Hypothalamus (tissue), 51 donors: Measurements from ENCODE around the gene DENND1C.

Source experiments
- DNase-seq, 51 donors: peaks; one replicate each; lab custom pipeline; 2025; lab: John Stamatoyannopoulos, UW

The DENND1C gene, protein sequence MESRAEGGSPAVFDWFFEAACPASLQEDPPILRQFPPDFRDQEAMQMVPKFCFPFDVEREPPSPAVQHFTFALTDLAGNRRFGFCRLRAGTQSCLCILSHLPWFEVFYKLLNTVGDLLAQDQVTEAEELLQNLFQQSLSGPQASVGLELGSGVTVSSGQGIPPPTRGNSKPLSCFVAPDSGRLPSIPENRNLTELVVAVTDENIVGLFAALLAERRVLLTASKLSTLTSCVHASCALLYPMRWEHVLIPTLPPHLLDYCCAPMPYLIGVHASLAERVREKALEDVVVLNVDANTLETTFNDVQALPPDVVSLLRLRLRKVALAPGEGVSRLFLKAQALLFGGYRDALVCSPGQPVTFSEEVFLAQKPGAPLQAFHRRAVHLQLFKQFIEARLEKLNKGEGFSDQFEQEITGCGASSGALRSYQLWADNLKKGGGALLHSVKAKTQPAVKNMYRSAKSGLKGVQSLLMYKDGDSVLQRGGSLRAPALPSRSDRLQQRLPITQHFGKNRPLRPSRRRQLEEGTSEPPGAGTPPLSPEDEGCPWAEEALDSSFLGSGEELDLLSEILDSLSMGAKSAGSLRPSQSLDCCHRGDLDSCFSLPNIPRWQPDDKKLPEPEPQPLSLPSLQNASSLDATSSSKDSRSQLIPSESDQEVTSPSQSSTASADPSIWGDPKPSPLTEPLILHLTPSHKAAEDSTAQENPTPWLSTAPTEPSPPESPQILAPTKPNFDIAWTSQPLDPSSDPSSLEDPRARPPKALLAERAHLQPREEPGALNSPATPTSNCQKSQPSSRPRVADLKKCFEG

DNA sequence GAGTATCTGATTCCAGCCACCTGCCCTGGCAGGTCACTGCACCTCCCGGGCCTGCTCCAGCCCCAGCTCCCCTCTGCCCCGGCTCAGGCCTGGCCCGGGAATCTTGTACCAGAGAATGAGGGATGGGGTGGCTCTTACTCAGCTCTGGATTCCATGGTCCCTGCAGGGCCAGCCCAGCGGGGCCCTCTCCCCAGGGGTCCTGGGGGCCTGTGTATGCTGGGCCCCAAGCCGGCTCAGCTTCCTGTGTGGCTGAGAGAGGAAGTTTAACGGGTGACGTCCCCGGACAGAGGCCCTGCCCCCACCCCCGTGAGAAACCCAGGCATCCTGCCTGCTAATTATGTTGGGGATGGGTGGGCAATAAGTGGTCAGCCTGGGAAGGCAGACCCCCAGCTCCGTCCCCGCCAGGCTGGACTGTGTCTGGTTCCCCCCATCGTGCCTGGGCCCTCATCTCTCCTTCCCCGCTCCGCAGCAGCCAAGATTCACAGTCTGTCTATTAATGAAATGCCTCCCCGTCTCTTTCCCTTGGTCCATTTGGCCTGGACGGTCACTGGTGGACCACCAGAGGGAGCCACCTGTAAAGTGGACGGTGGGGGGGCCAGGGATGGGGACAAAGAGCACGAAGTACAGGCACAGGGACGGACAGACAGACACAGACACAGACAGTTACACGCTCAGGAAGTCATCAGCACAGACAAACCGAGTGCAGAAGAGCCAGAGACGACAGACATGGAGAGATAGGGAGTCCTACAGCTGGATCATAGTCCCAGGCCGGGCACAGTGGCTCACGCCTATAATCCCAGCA lies at the start of gene DENND1C:
DENND1C (minus strand) TSS at position 247 of the 802 bp plus-strand sequence; CDS start at position 155, 92 bp downstream.
- DNase-seq = peak in 41 of 51 donors; percentile 5 to 70 (median 30)

DNA sequence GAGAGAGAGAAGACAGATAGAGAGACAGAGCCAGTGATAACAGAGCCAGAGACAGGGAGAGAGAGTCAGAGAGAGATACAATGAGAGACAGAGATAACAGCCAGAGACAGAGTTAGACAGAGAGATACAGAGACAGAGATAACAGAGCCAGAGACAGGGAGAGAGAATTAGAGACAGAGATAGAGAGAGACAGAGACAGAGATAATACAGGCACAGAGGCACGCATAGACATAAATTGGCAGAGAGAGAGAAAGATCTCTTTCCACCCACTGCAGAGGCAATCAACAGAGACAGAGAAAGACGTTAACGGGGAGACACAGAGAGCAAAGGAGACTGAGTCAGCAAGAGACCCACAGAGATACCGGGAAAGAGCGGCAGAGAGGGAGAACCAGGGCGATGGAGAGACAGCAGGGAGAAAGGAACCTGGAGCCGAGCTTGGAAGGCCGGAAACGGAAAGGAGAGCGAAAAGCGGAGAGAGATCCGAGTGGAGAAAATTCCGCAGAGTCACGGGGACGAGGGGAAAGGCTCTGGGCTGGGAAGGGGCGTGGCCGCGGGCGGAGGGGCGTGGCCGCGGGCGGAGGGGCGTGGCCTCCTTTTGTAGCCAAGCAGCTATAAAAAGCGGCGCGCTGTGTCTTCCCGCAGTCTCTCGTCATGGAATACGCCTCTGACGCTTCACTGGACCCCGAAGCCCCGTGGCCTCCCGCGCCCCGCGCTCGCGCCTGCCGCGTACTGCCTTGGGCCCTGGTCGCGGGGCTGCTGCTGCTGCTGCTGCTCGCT lies 49.0 kb upstream of the DENND1C start, which contains the start of gene TNFSF9:
TNFSF9 (plus strand) TSS at position 641 of the 777 bp plus-strand sequence; CDS start at position 652, 11 bp downstream.
- DNase-seq = peak; percentile 18 to 95 (median 86)

DNA sequence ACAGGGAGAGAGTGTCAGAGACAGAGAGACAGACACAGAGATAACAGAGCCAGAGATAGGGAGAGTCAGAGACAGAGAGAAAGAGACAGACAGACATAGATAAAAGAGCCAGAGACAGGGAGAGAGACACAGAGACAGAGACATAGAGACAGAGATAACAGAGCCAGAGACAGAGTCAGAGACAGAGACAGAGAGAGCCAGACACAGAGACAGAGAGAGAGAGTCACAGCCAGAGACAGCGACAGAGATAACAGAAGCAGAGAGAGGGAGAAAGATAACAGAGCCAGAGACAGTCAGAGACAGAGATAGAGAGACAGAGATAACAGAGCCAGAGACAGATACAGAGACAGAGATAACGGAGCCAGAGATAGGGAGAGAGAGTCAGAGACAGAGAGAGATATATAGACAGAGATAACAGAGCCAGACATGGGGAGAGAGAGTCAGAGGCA lies 48.4 kb upstream of the DENND1C start:
- no peak for DNase-seq

DNA sequence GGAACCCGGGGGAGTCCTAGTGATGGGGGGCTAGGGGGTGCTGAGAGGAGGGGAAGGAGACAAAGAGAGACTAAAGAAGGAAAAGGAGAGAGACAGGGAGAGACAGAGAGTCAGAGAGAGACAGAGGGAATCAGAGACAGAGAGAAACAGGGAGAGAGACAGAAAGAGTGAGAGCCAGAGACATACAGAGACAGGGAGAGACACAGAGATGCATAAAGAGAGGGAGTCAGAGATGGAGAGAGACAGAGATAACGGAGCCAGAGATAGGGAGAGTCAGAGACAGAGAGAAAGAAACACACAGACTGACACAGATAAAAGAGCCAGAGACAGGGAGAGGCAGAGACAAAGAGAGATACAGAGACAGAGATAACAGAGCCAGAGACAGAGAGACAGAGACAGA lies 47.8 kb upstream of the DENND1C start:
- no peak for DNase-seq

DNA sequence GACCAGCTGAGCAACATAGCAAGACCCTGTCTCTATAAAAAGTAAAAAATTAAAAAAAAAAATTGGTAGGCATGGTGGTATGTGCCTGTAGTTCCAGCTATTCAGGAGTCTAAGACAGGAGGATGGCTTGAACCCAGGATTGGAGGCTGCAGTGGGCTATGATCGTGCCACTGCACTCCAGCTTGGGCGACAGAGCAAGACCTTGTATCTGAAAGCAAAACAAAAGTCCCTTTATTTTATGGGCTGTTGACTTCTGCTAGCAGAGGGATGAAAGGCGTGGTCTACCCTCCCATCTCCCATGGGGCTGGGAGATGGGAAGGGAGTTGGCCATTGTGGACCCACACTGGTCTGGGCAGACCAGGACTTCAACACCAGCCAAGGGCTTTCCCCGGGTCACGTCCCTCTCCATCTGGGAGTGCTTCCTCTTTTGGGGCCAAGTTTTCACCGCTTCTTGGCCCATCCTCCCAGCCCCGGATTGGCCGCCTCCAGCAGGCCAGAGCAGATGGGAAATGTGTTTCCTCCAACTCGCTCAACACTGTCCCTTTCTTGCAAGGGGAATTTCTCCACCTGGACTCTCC lies 47.0 kb upstream of the DENND1C start:
- peak in 39 of 51 donors; percentile 5 to 70 (median 37) for DNase-seq

DNA sequence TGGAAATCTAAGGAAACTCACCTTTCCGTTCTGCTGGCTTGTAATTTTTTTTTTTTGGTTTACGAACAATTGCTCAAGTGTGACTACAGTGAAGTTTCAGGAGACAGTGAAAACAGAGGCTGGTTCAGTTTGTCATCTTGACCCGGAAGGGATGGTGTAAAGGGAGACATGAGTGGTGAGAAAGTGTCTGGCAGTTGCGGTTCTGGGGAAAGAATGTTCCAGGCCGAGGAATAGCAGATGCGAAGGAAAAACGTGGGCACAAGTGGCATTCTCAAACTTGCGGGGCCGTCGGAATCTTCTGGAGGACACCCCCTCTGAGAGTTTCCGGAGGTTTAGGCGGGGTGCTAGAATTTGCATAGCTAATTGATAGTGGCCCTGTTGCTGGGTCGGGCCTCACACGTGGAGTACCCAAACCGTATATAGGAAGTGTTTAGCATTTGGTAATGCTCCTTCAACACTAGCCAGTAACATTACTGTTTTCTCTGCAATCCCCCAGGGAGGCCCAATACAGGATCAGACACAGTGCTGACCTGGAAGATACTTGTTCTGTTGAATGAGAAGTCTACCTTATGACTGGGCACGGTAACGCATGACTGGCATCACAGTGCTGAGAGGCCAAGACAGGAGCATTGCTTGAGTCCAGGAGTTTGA lies 46.4 kb upstream of the DENND1C start:
- no peak for DNase-seq

DNA sequence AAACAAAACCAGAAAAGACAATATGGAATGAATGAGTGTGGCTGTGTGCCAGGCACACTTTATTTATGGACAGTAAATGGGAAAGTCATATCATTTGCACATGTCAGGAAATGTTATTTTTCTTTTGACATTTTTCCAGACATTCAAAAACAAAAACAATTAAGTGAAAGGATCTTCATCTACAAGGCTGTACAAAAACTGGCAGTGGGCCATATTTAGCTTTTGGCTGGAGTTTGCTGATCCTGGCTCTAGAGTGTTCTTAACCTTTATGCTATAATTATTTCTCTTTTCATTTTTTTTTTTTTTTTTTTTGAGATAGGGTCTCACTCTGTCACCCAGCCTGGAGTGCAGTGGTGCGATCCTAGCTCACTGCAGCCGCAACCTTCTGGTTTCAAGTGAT lies 42.7 kb upstream of the DENND1C start:
- DNase-seq = no peak

DNA sequence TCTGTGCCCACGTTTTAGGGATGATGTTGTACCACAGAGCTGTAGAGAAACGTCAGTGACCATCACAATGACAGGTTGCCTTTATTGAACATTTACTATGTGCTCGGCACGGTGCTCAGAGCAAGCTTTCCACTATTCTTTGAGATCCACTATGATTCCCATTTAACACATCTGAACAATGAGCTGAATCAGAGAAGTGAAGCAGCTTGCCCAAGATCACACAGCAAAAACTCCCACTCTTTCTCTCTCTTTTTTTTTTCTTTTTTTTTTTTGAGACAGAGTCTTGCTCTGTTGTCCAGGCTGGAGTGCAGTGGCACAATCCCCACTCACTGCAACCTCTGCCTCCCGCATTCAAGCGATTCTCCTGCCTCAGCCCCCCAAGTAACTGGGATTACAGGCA lies 41.1 kb upstream of the DENND1C start:
- DNase-seq = no peak

DNA sequence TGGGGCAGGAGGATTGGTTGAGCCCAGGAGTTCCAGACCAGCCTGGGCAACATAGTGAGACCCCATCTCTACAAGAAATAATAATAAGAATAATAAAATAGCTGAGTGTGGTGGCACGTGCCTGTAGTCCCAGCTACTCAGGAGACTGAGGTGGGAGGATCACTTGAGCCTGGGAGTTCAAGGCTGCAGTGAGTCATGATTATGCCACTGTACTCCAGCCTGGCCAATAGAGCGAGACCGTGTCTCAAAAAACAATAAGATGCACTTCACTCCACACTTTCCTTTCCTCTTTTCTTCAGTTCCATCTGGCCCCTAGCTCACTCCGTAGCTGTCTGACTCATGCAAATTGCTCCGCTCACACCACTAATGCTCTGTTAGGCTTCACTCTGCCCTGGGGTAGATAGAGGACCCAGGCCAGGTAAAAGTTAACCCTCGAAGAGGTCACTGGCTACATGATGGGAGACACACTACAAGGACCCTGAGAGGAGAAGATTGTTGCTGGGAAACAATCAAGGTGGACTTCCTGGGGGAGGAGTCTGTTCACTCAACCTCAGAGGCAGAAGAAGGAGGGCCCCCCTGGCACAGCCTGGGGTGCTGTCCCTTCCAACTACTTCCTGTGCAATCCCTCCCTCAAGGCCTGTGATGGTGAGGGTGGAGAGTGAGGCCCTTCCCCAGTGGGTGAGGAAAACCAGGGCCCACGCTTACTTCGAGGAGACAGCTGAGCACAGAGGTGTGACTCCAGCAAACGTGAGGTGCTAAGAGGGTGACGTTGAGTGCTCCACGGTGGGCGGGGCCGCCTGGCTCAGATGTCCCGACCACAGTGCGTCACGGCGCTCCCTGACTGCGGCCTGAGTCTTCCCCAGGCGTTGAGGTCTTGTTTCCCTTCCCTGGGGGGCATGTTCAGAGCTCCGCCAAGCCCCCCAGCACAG lies 40.4 kb upstream of the DENND1C start:
- DNase-seq = no peak

DNA sequence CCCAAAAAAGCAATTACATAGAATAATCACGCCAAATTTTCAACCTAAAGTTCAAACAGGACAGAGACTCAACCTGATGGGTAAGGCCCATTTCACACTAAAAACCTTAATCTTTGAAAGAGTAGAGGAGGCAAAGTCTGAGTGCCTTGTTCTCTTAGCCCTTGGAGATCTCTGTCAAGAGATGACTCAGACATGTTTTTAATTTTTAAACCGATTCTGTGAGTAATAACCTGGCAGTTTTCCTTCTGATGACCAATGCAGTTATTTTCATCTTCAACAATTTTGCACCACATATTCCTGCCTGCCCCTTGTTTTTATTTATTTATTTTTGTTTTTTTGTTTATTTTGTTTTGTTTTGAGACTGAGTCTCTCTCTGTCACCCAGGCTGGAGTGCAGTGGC lies 37.7 kb upstream of the DENND1C start:
- DNase-seq = no peak

DNA sequence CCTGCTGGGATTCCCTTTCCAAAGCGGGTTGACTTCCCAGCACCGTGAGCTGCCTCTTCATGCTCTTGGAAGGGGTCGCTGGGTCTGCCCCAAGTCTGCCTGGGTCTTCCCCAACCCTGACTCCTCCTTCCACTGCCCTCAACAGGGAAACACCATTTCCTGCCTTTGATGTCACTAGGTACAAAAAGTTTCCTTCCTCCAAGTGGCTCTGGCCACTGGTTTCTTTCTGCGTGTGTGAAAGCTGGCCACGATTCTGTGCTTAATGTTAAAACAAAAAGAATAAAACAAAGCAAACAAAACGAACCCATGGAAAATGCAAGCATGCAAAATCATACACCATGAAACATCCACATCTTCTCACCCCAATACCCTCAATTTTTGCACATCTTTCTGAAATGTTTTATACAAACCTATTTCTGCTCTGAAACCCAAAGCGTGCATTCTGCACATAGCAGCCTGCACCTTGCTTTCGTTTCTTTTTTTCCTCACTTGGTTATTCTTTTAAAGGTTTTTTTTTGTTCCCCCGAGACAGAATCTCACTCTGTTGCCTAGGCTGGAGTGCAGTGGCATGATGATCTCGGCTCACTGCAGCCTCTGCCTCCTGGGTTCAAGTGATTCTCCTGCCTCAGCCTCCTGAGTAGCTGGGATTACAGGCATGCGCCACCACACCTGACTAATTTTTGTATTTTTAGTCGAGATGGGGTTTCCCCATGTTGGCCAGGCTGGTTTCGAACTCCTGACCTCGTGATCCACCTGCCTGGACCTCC lies 36.7 kb upstream of the DENND1C start:
- DNase-seq = no peak

DNA sequence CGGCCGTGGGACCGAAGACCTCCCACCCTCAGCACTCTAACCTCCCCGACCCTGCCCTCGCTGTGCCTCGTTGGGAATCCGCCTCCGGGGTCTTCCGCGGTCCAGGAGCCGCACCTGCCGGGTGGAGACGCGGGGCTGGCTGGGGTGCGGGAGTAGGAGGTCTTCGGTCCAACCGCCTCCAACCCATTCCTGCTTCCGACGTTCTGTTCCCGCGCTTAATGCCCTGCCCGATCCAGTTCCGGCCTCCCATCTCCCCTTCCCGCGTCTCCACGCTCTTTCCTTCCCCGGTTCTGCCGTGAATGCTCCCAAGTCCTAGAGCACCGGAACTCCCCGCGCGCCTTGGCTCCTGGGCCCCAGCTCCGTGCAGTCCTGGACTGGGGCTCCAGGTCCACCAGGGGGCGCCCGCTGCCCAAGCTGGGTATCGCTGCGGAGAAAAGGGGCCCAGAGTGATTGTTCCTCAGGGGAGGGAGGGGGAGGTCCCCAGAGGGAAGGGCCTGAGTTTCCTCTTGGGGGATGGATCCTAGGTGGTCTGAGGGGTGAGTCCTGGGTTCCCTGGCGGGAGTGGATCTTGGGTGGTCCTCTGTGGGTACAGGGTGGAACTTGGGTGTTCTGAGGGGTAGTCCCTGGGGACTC lies 35.2 kb upstream of the DENND1C start:
- peak; percentile 26 to 95 (median 78) for DNase-seq

DNA sequence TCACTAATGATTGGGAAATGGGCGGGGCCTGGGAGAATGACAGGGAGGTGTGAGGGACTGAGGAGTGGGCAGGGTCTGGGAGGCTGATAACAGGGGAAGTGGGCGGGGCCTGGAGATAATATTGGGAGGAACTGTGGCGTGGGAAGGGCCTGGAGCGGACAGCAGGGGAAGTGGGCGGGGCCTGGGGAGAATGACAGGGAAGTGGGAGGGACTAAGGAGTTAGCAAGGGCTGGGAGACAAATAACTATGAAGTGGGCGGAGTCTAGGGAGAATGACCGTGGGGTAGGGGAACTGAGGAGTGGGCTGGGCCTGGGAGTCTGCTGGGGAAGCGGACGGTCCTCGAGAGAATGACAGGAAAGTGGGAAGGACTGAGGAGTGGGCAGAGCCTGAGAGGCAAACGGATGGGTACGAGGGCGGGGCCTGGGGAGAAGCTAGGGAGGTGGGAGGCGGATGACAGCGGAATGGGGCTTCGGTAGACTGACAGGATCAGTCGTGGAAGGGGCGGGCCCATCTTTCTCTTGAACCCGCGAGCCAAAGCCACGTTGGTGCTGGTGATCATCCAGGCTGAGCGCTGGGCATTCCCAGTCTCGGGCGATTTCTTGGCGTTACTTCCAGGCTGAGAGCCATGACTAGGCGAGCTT lies 34.6 kb upstream of the DENND1C start:
- peak; percentile 47 to 96 (median 88) for DNase-seq

DNA sequence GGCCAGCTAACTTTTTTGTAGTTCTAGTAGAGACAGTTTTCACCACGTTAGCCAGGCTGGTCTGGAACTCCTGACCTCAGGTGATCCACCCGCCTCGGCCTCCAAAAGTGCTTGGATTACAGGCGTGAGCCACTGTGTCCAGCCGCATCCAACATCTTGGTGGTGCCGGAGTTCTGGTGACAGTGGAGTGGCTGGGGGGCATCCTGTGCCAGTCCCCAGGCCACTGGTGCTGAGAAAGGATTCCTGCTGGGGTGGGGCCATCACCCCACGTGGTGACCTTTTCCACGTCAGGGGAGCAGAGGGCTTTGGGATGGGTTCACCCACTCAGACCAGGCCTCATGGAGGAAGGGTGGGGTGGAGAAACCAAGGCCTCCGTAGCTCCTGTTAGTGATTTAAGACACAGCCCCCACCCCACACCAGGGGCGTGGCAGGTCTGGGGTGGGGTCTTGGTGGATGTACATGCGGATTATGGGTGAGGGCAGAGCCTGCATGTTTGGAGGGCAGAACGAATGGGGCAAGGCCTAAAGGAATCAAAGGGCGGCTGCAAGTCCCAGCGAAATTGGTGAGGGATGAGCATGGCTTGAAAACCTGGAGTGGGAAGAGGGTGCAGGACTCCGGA lies 33.4 kb upstream of the DENND1C start:
- no peak for DNase-seq

DNA sequence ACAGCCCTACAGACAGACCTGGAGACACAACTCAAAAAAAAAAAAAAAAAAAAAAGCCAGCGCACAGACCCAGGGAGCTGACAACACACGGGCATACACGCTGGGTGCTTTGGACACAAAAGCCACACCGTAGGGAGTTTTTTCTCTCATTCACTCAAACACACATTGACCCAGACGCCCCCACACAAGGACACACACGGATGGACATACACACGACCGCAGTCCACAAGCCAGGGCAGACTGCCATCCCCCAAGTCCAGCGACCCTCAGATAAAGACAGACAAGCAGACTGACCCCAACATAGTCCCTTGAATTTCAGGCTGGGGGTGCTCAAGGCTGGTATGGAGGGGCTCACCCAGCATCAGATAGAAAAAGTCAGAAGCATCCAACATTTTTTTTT lies 32.5 kb upstream of the DENND1C start:
- no peak for DNase-seq

DNA sequence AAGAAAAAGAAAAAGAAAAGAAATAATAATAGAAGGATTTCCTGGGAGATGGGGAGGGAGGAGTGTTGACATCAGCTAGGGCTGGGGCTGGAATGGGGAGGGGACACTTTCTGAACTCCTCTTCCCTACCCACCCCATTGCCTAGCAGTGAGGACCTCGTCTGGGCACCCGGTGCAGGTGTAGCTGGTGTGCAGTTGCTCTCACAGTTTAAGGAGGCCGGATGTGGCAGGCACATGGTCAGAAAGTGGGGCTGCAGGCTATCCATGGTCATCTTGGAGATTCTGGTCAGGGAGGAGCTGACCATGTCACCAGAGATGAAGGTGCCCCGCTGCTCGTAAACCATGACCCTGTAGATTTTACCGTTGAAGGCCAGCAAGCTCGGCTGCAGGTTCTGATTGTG lies 29.0 kb upstream of the DENND1C start:
- no peak for DNase-seq
